Measurements from ENCODE around the gene LIN7B.

LIN7B gene

GRCh38 chr19:49094505-49095482 is 19.4 kb upstream of the LIN7B start:
- no peak for DNase-seq

GRCh38 chr19:49097453-49098288 is 16.5 kb upstream of the LIN7B start:
- DNase-seq: peak; percentile 50

GRCh38 chr19:49098795-49099194 is 15.4 kb upstream of the LIN7B start:
- no peak for DNase-seq

- DNase-seq: no peak
These were observed 13.0 kb upstream of the LIN7B start for GRCh38 chr19:49101160-49101559.

DNA sequence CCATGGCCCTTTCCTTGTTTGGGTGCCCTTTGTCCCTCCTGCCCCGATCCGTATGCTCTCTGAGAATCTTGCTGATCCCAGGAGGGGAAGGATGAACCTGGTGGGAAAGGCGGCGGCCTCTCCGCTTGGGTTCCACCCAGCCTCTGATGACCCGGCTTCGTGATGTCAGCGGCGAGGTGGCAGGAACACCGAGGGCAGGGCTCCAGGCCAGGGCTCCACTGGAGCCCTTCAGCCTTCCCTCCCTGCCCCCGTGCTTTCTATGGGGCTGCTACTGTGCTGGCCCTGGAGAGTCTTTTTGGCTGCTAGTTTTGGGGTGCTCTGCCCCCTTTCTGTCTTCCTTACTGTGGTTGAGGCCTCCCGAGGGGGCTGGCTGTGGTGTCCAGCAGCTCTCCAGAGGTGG is 11.9 kb upstream of the LIN7B start:
- no peak for DNase-seq

DNA sequence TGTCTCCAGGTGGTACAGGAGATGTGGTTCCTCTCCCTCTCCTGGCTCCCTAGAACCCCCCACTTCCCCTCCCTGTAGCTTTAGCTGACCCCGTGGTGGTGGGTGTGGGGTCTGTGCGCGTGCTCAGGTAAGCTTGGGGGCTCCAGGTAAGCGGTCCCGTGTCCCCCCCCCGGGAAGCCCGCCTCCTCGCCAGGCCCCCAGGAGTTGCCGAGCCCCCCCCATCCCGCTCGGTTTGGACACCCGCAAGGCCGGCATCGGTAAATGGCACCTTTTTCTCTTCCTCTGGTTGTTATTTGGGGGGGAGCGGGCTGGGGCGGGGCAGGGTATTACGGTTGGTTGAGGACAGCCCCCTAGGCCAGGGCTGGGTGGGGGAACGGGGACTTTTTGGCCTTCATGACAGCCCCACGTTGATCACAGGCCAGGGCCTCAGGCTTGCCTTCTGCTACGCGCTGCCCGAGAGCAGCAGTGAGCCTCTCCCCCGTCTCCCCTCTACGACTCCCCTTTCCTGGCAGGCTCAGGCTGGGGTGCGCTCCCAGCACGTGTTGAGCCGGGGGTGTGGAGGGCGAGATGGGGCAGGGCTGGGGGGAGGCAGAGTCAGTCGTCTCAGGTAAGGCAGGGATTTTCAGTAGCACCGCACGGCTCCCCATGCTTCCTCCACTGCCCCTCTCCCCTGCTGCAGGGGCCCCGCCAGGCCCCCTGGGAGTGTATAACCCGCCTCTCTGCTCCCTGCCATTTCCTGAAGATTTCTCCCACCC is 10.7 kb upstream of the LIN7B start:
- DNase-seq: no peak

GRCh38 chr19:49104229-49104864 is 9.8 kb upstream of the LIN7B start:
- DNase-seq: no peak

GRCh38 chr19:49106648-49107135 is 7.5 kb upstream of the LIN7B start:
- no peak for DNase-seq

DNA sequence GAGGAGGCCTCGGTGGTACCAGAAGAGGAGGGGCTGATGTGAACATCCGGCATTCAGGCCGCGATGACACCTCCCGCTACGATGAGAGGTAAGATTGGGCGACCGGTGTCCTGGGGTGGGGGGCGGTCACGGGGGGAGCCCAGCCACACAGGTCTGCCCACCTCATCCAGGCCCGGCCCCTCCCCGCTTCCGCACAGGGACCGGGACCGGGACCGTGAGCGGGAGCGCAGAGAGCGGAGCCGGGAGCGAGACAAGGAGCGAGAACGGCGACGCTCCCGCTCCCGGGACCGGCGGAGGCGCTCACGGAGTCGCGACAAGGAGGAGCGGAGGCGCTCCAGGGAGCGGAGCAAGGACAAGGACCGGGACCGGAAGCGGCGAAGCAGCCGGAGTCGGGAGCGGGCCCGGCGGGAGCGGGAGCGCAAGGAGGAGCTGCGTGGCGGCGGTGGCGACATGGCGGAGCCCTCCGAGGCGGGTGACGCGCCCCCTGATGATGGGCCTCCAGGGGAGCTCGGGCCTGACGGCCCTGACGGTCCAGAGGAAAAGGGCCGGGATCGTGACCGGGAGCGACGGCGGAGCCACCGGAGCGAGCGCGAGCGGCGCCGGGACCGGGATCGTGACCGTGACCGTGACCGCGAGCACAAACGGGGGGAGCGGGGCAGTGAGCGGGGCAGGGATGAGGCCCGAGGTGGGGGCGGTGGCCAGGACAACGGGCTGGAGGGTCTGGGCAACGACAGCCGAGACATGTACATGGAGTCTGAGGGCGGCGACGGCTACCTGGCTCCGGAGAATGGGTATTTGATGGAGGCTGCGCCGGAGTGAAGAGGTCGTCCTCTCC is 6.3 kb upstream of the LIN7B start:
- no peak for DNase-seq

DNA sequence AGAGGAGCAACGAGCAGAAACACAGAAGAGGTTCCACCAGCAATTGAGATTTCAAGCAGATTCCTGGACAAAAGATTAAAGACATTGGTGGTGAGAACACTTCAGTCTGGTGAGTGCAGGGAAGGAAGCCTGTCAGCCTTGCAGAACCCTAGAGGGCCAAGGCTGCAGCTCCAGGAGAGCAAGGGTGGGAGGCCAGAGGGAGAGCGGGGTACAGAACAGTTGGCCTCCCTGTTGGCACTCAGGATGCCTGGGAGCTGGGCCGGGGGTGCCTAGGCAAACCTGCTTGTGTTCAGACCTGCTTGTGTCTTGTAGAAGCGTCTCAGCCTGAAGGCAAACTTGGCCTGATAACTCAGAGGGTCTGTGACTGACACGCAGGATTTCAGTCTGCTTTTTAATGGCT is 5.1 kb upstream of the LIN7B start:
- no peak for DNase-seq

DNA sequence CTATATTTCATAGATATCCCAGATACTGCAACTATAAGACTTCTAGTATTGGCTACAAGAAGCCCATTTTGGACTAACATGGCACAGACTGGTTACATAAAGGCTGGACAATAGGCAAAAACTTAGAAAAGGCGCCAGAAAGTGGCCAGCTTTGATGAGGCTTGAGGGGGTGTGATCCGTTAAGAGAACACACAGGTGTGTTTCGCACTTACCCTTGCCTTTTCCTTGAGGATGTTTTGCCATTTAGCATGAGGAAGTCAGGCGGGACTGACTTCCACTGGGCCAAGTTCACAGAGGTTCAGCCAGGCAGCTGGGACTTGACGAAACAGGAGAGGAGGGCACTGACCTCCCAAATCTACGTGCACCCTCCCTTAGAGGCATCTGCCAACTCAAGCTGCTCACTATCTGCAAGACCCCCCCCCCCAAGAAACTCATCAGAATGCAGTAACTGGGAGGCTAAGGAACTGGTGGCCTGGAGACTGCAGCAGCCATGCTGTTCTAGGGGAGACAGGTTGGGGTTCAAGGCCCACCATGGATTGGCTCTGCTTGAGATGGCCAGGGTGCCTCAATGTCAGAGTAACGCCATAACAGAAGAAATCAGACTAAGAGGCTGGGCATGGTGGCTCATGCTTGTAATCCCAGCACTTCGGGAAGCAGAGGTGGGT is 4.5 kb upstream of the LIN7B start:
- no peak for DNase-seq

- no peak for DNase-seq
These were observed 3.6 kb upstream of the LIN7B start for GRCh38 chr19:49110567-49110966.

- no peak for DNase-seq
These were observed 2.8 kb upstream of the LIN7B start for GRCh38 chr19:49111218-49111998.

DNA sequence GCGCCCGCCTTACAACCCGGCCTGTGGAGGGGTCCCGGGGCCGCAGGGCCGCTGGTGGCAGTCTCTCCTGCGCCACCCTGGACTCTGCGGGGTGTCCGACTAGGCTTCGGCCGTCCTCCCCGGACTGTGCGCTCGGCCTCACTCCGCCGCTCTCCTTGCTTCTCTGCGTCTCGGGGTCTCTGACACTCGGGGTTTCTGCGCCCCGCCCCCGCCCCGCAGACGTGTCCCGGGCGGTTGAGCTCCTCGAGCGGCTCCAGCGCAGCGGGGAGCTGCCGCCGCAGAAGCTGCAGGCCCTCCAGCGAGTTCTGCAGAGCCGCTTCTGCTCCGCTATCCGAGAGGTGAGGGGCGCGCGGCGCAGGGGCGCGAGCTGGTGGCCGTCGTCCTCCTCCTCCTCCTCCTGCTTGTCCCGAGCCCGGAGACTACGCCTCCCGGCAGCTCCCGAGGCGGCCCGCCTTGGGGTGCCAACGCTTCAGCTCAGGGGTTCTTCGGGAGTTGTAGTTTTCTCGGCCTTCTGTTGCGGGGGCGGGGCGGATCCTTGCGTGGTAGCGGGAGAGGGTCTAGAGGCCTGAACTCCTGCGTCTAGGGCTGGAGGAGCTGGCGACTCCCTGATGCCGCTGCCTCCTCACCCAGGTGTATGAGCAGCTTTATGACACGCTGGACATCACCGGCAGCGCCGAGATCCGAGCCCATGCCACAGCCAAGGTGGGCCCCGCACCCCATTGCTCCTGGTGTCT is 627 bp downstream of the LIN7B start:
- DNase-seq: no peak

DNA sequence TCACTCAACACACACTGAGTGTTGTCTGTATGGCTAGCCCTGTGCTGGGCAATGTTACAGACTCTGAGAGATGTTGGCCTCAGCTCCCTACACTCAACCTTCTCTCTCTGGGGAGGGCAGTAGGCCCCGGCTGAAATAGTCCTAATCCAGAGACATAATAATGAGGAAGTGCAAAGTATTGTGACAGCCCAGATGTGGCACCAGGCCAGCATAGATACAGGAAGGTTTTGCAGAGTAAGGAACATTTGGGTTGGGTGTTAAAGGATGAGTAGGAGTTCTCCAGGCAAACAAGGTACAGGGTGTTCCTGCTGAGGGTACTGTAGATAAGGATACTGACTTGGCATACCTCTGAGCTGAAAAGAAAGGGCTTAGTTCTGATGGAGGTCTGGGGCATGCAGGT is 2.4 kb downstream of the LIN7B start:
- no peak for DNase-seq

DNA sequence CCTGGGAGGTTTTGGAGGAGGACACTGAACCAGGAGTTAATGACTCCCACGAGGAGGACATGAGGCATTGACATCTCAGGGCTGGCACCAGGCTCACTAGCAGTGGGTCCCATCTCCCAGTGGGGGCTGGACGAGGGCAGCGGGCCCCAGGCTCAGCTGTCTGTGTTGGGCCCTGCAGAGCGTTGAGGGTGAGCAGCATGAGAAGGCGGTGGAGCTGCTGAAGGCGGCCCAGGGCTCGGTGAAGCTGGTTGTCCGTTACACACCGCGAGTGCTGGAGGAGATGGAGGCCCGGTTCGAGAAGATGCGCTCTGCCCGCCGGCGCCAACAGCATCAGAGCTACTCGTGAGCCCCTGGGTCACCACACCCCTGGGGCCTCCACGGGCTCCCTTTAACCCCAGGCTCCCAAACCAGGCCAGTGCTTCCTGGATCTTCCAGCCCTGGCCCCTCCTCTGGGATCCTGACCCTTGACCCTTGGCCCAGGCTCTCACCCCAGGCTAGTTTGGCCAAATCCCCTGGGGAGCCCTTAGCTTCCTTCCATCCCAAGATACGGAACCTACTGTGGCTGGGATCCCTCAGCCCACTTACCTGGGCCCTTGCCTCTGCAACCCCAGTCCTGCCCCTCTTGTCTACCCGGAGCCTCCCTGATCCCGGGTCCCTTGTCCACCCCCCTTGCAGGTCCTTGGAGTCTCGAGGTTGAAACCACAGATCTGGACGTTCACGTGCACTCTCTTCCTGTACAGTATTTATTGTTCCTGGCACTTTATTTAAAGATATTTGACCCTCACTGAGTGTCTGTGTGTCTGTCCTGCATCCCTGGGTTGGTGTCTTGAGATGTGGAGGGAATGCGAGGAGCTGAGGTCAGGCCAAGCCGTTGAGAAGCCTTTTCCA is 3.8 kb downstream of the LIN7B start:
- DNase-seq: no peak

DNA sequence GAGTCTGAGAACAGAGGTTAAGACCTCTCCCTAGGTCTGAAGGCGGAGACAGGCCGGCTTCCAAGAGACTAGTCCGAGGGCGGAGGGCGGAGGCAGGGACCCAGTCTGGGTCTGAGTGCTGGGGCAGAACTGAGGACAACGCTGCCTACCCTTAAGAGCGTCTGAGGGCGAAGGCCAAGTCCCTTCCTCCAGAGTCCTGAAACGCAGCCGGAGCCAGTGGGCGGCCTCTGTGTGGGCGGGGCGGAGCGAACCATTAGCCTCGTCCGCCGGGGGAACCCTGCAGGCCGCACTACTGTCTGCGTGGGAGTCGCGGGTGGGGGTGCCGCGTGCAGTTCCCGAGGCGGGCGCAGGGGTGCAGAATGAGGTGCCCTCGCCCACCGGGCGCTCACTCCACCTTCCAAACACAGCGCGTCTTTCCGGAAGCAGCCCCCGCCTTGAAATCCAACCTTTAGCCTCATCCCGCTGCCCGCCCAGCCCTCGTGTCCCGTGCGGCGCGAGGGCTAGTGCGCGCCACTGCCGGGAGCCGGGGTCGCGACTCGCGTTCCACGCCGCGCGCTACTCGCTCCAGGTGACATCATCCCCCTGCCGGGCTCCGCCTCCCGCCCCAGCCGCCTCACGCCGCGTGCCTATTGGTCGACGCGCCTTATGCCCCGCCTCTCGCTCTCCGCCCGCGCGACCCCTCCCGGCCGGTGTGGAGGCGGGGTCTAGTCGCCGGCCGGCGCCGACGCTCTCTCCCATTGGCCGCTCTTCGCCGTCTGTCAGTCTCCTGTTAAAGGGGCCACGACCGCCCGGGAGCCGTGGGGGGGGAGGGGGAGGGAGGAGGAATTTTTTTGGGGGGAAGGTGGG is 4.6 kb downstream of the LIN7B start, which contains the start of gene C19orf73:
C19orf73 (minus strand) TSS at position 579 of the 846 bp plus-strand sequence; CDS start at position 458, 121 bp downstream.
- DNase-seq: peak; percentile 91
